OCI-LY3 (cell line): ENCODE results near the gene ZBTB18.

ENCODE experiments used
- H2AFZ ChIP-seq: fragments of 200-600, 300-600 bp; shearing (Covaris generic); 2 replicates; pipeline ENCODE4 v1.6.0; 2014; ENCODE audit warnings: antibody characterized with exemption, low read depth, low read length
- H3K27ac ChIP-seq: fragments of 200-600, 300-600 bp; sonication (generic); 2 replicates; pipeline ENCODE4 v1.5.1; 2014; ENCODE audit warnings: mild to moderate bottlenecking, low read length, moderate library complexity, mixed read lengths
- H3K27me3 ChIP-seq: fragments of 200-600, 300-600 bp; sonication (generic); 2 replicates; pipeline ENCODE4 v1.6.1; 2014; ENCODE audit warnings: low read depth, low read length, mixed read lengths
- H3K36me3 ChIP-seq: fragments of 200-600, 300-600 bp; sonication (generic); replicated peaks from 2 replicates; pipeline ENCODE3; 2014; ENCODE audit warnings: low read depth, low read length, mixed read lengths
- H3K4me1 ChIP-seq: fragments of 300-600, 200-600 bp; sonication (generic); 2 replicates; pipeline ENCODE4 v1.6.1; 2014; ENCODE audit warnings: low read length, mixed read lengths
- H3K4me2 ChIP-seq: fragments of 200-600, 300-600 bp; sonication (generic); 2 replicates; pipeline ENCODE4 v1.6.1; 2014; ENCODE audit warnings: low read length, mixed read lengths
- H3K4me3 ChIP-seq: fragments of 300-600, 200-600 bp; sonication (generic); 2 replicates; pipeline ENCODE4 v1.5.1; 2014; ENCODE audit warnings: antibody characterized with exemption, mild to moderate bottlenecking, low read length, moderate library complexity
- H3K79me2 ChIP-seq: fragments of 300-600, 200-600 bp; shearing (Covaris generic); 2 replicates; pipeline ENCODE4 v1.6.1; 2014; ENCODE audit warnings: mild to moderate bottlenecking, low read length, mixed read lengths
- H3K9ac ChIP-seq: fragments of 300-600, 200-600 bp; shearing (Covaris generic); 2 replicates; pipeline ENCODE4 v1.6.0; 2014; ENCODE audit warnings: mild to moderate bottlenecking, low read length, moderate library complexity
- H3K9me3 ChIP-seq: fragments of 200-600, 300-600 bp; shearing (Covaris generic); 2 replicates; pipeline ENCODE4 v1.6.1; 2014; ENCODE audit warnings: low read length, mixed read lengths; ENCODE audit not compliant: insufficient read depth
- H4K20me1 ChIP-seq: fragments of 200-600, 300-600 bp; sonication (generic); 2 replicates; pipeline ENCODE4 v1.6.1; 2016; ENCODE audit warnings: low read length, mixed read lengths; ENCODE audit not compliant: insufficient read depth
- EZH2phosphoT487 ChIP-seq: fragments of 200-600 bp; shearing (Covaris generic); IDR thresholded peaks from 2 replicates; pipeline ENCODE4 v1.6.1; 2018; ENCODE audit warnings: antibody characterized with exemption, mixed run types, low read depth
- TF ChIP-seq, protein P1 (sequence below): fragments of 200-600, 300-600 bp; sonication (generic); IDR thresholded peaks from 2 replicates; pipeline ENCODE4 v1.5.1; 2014; ENCODE audit warnings: antibody characterized with exemption, low read length, low read depth

Gene ZBTB18

GRCh38 chr1:244065063-244065793 lies 14.1 kb downstream of the ZBTB18 start:
- Histone ChIP-seq H4K20me1 (no peaks in the 10 kb centered on the region), H2AFZ (no peak overlapping the region), H3K9ac (no peak overlapping the region), H3K4me1 (peaks cover 34% of the 10 kb centered on the region), H3K79me2 (no peaks in the 10 kb centered on the region), H3K4me2 (no peak overlapping the region), H3K27me3 (peaks cover 33% of the 10 kb centered on the region), H3K36me3 (no peaks in the 10 kb centered on the region), H3K27ac (no peak overlapping the region), H3K4me3 (no peak overlapping the region), H3K9me3 (no peaks in the 10 kb centered on the region)
- TF ChIP-seq, protein P1, sequence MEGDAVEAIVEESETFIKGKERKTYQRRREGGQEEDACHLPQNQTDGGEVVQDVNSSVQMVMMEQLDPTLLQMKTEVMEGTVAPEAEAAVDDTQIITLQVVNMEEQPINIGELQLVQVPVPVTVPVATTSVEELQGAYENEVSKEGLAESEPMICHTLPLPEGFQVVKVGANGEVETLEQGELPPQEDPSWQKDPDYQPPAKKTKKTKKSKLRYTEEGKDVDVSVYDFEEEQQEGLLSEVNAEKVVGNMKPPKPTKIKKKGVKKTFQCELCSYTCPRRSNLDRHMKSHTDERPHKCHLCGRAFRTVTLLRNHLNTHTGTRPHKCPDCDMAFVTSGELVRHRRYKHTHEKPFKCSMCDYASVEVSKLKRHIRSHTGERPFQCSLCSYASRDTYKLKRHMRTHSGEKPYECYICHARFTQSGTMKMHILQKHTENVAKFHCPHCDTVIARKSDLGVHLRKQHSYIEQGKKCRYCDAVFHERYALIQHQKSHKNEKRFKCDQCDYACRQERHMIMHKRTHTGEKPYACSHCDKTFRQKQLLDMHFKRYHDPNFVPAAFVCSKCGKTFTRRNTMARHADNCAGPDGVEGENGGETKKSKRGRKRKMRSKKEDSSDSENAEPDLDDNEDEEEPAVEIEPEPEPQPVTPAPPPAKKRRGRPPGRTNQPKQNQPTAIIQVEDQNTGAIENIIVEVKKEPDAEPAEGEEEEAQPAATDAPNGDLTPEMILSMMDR, result no peak
- no peak for TF ChIP-seq EZH2phosphoT487

DNA sequence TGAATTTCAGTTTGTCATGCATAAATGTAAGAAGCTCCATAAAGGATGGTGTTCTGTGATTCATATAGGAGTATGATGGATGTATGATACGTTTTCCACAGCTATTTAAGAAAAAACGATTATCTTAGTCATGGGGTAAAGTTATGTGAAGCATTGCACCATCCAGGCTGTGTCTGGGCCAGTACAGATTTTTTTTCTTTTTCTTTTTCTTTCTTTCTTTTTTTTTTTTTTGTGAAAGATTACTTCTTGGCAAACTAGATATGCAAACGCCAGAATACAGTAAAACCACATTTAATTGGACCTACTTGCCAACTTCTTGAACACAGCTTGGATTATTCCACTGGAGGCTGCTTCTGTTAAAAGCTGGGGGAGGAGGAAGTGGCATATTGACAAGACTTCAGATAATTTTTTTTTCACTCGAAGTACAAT lies 14.9 kb downstream of the ZBTB18 start:
- peaks cover 30% of the 10 kb centered on the region for H3K4me1 ChIP-seq

GRCh38 chr1:244066954-244067716 lies 16.1 kb downstream of the ZBTB18 start:
- H3K27me3 ChIP-seq, result peaks cover 33% of the 10 kb centered on the region
- H3K4me2 ChIP-seq, result peak overlapping the region; percentile 96
- H3K36me3 ChIP-seq, result no peaks in the 10 kb centered on the region
- H3K79me2 ChIP-seq, result no peaks in the 10 kb centered on the region
- H2AFZ ChIP-seq, result peak overlapping the region; percentile 54
- no peaks in the 10 kb centered on the region for H4K20me1 ChIP-seq
- H3K4me1 ChIP-seq, result peaks cover 30% of the 10 kb centered on the region
- H3K4me3 ChIP-seq, result peak overlapping the region; percentile 75
- H3K9me3 ChIP-seq, result no peaks in the 10 kb centered on the region
- TF ChIP-seq EZH2phosphoT487, result no peak
- TF ChIP-seq, protein P1, result no peak
- H3K27ac ChIP-seq, result no peak overlapping the region
- peak overlapping the region; percentile 22; the same call in 1 of the 2 replicates for H3K9ac ChIP-seq

More for the DNA sequence above, 14.9 kb downstream of the ZBTB18 start:
- no peak overlapping the region for H3K4me2 ChIP-seq
- TF ChIP-seq EZH2phosphoT487, result no peak
- TF ChIP-seq, protein P1, result no peak
- no peak overlapping the region for H3K9ac ChIP-seq
- H3K9me3 ChIP-seq, result no peaks in the 10 kb centered on the region
- no peak overlapping the region for H3K4me3 ChIP-seq
- no peaks in the 10 kb centered on the region for H4K20me1 ChIP-seq
- no peaks in the 10 kb centered on the region for H3K36me3 ChIP-seq
- no peak overlapping the region for H3K27ac ChIP-seq
- no peak overlapping the region for H2AFZ ChIP-seq
- no peaks in the 10 kb centered on the region for H3K79me2 ChIP-seq
- H3K27me3 ChIP-seq, result peaks cover 33% of the 10 kb centered on the region

- no peaks in the 10 kb centered on the region for H3K79me2 ChIP-seq
- H3K27me3 ChIP-seq, result peaks cover 37% of the 10 kb centered on the region
- peaks cover 24% of the 10 kb centered on the region for H3K4me1 ChIP-seq
- H3K4me3 ChIP-seq, result no peak overlapping the region
- no peak overlapping the region for H3K27ac ChIP-seq
- no peaks in the 10 kb centered on the region for H3K9me3 ChIP-seq
- no peaks in the 10 kb centered on the region for H4K20me1 ChIP-seq
- H3K9ac ChIP-seq, result no peak overlapping the region
- no peak overlapping the region for H2AFZ ChIP-seq
- TF ChIP-seq, protein P1, result no peak
- TF ChIP-seq EZH2phosphoT487, result no peak
- peak overlapping the region; percentile 96 for H3K4me2 ChIP-seq
- H3K36me3 ChIP-seq, result no peaks in the 10 kb centered on the region
Observed at GRCh38 chr1:244067893-244068292, 16.8 kb downstream of the ZBTB18 start.
